ENCODE measurements around the gene ATP8A2. TPM values are rescaled to one million over a fixed set of nuclear protein-coding genes. Genes with fewer than 3 reads are reported as not detected.

Gene ATP8A2
- total RNA-seq, 6 donors from 2014 or later: 0.55 to 1.5 (median 0.87) TPM

DNA sequence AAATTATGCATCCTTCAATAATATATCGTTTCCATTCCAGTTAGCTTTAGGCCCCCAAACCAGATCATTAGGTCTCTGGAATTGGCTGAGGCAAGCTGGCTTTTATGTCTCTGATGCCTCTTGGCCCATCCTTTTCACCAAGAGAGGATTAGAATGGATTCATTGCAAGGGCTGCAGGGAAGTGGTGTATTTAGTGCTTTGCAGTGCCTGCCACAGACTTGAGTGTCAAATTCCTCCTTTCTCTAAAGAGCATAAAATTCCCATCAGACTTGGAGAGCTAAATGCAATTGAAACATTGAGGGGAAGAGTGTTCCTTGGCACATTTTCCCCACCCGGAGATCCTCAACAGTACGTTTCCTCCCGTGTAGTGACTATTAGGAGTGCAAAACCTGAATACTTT lies 302.6 kb downstream of the ATP8A2 start:
- 72 to 75% methylated on average over 4 of the region's 4 CpGs for WGBS, 2 donors
- Histone ChIP-seq H3K27me3 (no peaks in the 10 kb centered on the region), H3K4me1 (no peaks in the 10 kb centered on the region), H3K27ac (no peak overlapping the region), H3K9me3 (peaks cover 0 to under 1% (median 0%) of the 10 kb centered on the region in 4 donors), H3K36me3 (no peaks in the 10 kb centered on the region), H3K4me3 (no peak overlapping the region)
- ATAC-seq (ENCODE audit: low FRiP score in 2 of 2): no peak
- no peak for DNase-seq
- TF ChIP-seq EP300 (IDR thresholded peaks at IDR 0.05): no peak
- no peak for TF ChIP-seq POLR2A (IDR thresholded peaks at IDR 0.05)
- TF ChIP-seq POLR2AphosphoS5 (IDR thresholded peaks at IDR 0.05): no peak
- TF ChIP-seq, protein P1, sequence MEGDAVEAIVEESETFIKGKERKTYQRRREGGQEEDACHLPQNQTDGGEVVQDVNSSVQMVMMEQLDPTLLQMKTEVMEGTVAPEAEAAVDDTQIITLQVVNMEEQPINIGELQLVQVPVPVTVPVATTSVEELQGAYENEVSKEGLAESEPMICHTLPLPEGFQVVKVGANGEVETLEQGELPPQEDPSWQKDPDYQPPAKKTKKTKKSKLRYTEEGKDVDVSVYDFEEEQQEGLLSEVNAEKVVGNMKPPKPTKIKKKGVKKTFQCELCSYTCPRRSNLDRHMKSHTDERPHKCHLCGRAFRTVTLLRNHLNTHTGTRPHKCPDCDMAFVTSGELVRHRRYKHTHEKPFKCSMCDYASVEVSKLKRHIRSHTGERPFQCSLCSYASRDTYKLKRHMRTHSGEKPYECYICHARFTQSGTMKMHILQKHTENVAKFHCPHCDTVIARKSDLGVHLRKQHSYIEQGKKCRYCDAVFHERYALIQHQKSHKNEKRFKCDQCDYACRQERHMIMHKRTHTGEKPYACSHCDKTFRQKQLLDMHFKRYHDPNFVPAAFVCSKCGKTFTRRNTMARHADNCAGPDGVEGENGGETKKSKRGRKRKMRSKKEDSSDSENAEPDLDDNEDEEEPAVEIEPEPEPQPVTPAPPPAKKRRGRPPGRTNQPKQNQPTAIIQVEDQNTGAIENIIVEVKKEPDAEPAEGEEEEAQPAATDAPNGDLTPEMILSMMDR (IDR thresholded peaks at IDR 0.05): no peak

DNA sequence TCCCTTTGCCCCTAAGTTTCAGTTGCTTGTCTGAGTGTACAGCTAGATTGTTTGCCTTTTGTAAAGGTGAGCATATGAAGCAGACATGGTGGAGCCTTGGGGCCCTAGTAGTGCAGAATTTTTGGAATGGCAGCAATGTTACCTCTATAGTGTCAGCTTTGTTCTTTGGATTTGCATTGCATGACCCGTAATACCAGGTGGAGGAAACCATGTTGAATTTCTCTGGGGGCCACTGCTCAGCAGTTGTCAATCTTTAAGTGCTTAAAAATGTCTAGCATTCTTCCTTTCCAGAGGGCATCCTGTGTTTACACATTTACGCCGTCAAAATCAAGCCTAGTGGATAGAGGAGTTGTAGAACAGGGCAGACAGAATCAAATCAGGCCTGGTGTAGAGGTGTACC lies 303.3 kb downstream of the ATP8A2 start:
- Histone ChIP-seq H3K27ac (no peak overlapping the region), H3K4me3 (no peak overlapping the region), H3K4me1 (no peaks in the 10 kb centered on the region), H3K9me3 (no peaks in the 10 kb centered on the region), H3K36me3 (no peaks in the 10 kb centered on the region), H3K27me3 (no peaks in the 10 kb centered on the region)
- 44 to 67% methylated on average over 3 of the region's 3 CpGs for WGBS, 2 donors
- no peak for ATAC-seq (ENCODE audit: low FRiP score in 2 of 2)
- TF ChIP-seq POLR2A (IDR thresholded peaks at IDR 0.05) (no peak), EP300 (IDR thresholded peaks at IDR 0.05) (no peak), POLR2AphosphoS5 (IDR thresholded peaks at IDR 0.05) (no peak)
- TF ChIP-seq, protein P1 (IDR thresholded peaks at IDR 0.05): no peak
- DNase-seq: no peak

DNA sequence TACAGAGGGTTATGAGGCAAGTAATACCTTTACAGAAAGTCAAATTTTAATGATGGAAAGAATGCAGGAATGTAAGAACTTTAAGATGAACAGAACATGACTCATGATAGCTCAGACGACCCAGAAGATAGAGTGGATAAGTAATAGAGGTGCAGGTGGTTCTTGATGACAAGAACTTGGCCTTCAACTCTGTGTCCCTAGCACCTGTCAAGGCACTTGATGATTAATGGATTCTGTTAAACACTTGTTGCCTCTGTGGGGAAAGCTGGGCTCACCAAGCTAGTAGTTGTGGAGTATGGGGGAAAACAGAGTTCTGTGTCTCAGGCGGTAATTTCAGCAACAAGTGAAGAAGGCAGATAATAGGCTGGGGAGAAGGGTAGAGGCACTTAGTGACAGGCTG lies 306.2 kb downstream of the ATP8A2 start:
- Histone ChIP-seq H3K27ac (no peak overlapping the region), H3K4me3 (no peak overlapping the region), H3K9me3 (no peaks in the 10 kb centered on the region), H3K27me3 (no peaks in the 10 kb centered on the region), H3K36me3 (no peaks in the 10 kb centered on the region), H3K4me1 (no peaks in the 10 kb centered on the region)
- TF ChIP-seq POLR2AphosphoS5 (IDR thresholded peaks at IDR 0.05) (no peak), POLR2A (IDR thresholded peaks at IDR 0.05) (no peak), EP300 (IDR thresholded peaks at IDR 0.05) (no peak)
- TF ChIP-seq, protein P1 (IDR thresholded peaks at IDR 0.05): no peak
- DNase-seq: no peak
- 76 to 87% methylated on average over 2 of the region's 2 CpGs for WGBS, 2 donors
- ATAC-seq (ENCODE audit: low FRiP score in 2 of 2): no peak

DNA sequence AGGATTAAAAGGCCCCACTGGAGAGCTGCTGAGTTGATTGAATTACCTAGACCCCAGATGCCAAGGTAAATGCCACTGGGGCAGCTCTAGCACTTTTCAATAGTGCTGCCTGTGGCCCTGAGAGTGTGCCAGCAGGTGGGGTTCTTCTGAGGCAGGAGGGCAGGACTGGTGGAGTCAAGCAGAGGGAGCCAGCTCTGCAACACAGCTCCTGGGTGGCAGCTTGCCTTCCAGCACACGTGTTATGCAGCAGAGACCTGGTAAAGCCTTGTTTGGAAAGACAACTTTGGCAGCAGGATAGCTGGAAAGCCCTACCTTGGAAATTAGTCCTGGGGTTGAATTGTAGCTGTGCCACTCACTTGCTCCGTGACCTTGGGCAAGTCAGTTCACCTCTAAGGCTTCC lies 306.6 kb downstream of the ATP8A2 start:
- no peaks in the 10 kb centered on the region for H3K27me3 ChIP-seq
- DNase-seq: no peak
- H3K36me3 ChIP-seq: no peaks in the 10 kb centered on the region
- TF ChIP-seq, protein P1 (IDR thresholded peaks at IDR 0.05): no peak
- TF ChIP-seq POLR2A (IDR thresholded peaks at IDR 0.05) (no peak), POLR2AphosphoS5 (IDR thresholded peaks at IDR 0.05) (no peak), EP300 (IDR thresholded peaks at IDR 0.05) (no peak)
- no peak for ATAC-seq (ENCODE audit: low FRiP score in 2 of 2)
- no peaks in the 10 kb centered on the region for H3K4me1 ChIP-seq
- H3K27ac ChIP-seq: no peak overlapping the region
- H3K4me3 ChIP-seq: no peak overlapping the region
- H3K9me3 ChIP-seq: no peaks in the 10 kb centered on the region
- WGBS, 2 donors: 77 to 100% methylated on average over 1 to 2 of the region's 2 CpGs

DNA sequence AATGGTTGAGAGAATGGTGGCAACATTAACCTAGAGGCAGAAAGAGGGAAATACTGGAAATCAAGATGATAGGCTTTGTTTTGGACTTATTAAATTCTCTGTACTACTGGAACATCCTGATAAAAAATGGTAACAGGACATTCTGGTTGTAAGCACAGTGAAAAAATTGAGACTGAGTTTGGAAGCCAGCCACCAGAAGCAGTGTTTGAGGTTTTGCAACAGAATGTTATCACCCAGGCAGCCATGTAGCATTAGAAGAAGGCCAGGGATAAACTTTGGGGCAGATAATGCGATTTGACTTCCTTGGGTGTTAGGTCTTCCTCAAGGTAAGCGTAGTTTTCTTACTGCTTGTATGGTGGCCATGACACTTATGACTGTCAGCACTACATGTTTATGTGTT lies 307.4 kb downstream of the ATP8A2 start:
- no peak overlapping the region for H3K27ac ChIP-seq
- TF ChIP-seq, protein P1 (IDR thresholded peaks at IDR 0.05): no peak
- no peak for TF ChIP-seq POLR2AphosphoS5 (IDR thresholded peaks at IDR 0.05)
- TF ChIP-seq POLR2A (IDR thresholded peaks at IDR 0.05): no peak
- no peak for TF ChIP-seq EP300 (IDR thresholded peaks at IDR 0.05)
- H3K36me3 ChIP-seq: no peaks in the 10 kb centered on the region
- WGBS, 2 donors: 70 to 79% methylated on average over 2 of the region's 2 CpGs
- DNase-seq (no peak), ATAC-seq (ENCODE audit: low FRiP score in 2 of 2) (no peak)
- no peaks in the 10 kb centered on the region for H3K4me1 ChIP-seq
- no peaks in the 10 kb centered on the region for H3K9me3 ChIP-seq
- no peak overlapping the region for H3K4me3 ChIP-seq
- H3K27me3 ChIP-seq: no peaks in the 10 kb centered on the region

Data from upper lobe of left lung (tissue), 6 donors.